Stimulated activated CD4-positive, alpha-beta T cell treated with anti-CD3 and anti-CD28 coated beads, Interleukin-4, amount 100 ng/mL, for 1 hour (primary cell): ENCODE results near the gene TCN2.
A peak's percentile ranks its signal among the peaks of the same experiment; 100 is the strongest.
"Not testable (repeated sequence)": the region's sequence is repeated elsewhere in the genome, so short reads cannot be mapped to it uniquely, and the experiment has no call there.

ENCODE experiments used
- DNase-seq: peaks from one replicate; pipeline ENCODE4 v3.0.0-alpha.2; 2020

The TCN2 gene

DNA sequence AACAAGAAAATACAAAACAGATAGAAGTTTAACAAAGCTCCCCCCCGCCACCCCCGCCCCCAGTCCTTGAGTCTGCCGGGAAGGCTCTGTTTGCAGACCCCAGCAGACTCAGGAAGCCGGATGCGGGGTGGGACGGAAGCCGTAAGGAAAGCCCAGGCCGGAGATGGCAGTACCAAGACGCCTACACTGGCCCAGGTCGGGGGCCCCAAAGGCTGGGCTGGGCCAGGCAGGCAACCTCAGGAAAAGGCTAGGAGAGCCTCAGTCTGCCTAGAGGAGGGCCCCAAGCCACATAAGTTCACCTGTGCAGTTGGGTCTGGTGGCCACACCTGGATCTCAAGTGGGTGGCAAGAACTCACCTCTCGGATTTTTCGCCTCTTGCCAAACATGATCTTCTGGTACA lies 28.5 kb upstream of the TCN2 start:
- no peak for DNase-seq

DNA sequence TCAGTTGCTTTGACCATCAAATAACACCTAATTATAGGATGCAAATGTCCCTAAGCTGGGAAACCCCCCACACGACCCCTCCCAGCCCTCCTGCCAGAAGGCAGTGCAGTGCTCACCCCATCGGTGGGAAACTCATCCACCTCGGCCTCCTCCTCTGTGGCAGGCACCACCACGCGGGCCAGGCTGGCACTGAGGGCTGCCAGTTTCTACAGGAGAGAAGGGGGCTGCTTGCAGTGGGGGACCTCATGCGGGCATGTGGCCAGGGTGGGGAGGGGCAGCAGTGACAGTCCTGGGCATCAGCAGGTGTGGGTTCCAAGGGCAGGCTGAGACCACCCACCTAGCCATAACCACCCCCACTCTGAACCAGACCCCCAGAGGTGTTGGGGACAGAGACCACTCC lies 26.1 kb upstream of the TCN2 start:
- no peak for DNase-seq

DNA sequence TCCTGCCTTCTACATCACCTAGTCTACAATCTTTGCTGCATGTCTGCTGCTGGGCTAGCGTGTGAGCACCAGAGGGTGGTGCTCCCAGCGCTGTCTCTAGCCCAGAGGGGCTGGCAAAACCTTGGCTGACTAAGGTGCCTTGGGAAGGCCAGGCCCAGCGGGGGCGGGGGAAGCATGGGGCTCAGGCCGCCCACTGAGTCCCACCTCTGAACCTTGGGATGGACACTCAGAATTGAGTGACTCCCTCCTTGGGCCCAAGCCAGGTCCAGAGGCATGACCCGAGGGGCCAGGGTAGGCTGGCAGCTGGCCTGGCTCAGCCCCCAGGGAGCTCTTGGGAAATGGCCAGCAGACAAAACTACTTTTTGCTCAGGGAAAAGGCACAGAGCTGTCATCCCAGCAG lies 24.9 kb upstream of the TCN2 start:
- DNase-seq: no peak

DNA sequence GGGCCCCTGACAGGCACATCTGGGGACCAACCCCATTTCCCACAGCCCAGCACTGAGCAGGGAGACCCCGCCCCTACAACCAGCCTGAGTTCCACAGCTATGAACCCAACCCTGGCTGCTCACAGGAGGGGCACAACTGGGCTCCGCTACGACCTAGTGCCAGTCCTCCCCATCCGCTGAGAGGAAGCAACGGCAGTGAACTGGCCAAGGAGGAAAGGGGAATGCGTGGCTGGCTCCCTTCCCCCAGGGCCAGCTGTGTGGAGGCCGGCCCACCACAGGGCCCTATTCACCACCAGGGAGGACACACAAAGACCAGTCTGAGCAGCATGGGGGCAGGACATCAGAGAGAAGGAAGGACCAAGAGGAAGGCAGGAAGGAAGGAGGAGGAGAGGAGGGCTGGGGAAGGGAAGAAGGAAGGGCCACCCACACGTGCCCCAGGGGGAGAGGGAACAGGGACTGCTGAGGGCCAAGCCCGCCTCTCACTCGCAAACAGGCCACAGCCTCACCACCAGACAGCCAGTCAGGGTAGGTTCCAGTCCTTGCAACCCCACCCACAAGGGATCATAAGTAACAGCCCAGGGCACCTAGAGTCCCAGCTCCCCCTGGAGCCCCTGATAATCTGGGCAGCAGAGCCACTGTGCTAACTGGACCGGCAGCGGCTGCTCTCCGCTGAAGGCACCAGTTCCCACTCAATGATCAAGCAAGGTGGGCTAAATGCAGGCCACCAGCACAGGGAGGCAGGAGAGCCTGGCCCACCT lies 24.0 kb upstream of the TCN2 start:
- no peak for DNase-seq

DNA sequence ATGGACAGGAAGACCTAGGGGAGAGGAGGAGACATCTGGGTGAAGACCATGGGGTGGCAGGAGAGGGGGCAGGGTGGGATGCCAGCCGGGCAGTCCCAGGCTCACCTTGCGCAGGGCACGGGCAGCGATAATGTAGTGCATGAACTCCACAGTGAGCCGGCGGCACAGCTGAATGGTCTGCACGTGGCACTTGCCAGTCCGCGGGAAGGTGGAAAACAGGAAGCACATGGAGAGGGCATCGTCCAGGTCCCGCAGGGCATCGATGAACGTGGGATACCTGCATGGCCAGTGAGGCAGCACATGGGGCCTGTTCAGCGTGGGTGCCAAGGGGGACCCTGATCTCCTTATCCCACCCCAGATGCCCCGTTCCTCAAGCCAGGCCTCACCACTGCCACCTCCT lies 22.5 kb upstream of the TCN2 start:
- DNase-seq: no peak

DNA sequence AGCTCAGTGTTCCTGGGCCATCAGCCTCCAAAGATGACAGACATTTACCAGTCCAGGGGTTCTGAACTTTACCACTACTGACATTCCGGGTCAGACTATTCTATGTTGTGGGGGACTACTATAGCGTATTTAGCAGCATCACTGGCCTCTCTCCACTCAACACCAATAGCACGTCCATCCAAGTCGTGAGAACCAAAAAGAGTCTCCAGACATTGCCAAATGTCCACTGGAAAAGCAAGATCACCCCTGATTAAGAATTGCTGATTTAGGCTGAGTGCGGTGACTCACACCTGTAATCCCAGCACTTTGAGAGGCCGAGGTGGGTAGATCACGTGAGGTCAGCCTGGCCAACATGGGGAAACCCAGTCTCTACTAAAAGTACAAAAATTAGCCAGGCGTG lies 20.6 kb upstream of the TCN2 start:
- no peak for DNase-seq

DNA sequence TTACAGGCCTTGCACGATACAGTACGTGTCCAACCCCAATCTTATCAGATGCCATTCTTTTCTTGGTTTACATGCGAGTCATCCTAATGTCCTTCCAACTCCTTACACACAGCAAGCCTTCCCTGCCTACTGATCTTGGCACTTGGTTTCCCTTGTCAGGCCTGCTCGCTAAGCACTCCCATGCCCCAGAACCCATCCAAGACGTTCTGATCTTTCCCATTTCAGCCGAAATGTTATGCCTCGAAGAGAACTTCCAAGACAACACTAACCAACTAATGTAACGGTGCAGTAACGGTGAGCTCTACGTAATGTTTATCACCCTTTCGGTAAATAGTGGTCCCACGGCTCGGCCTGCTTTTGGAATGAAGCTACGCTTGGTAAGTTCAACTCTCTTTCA lies 15.8 kb upstream of the TCN2 start:
- DNase-seq: no peak

DNA sequence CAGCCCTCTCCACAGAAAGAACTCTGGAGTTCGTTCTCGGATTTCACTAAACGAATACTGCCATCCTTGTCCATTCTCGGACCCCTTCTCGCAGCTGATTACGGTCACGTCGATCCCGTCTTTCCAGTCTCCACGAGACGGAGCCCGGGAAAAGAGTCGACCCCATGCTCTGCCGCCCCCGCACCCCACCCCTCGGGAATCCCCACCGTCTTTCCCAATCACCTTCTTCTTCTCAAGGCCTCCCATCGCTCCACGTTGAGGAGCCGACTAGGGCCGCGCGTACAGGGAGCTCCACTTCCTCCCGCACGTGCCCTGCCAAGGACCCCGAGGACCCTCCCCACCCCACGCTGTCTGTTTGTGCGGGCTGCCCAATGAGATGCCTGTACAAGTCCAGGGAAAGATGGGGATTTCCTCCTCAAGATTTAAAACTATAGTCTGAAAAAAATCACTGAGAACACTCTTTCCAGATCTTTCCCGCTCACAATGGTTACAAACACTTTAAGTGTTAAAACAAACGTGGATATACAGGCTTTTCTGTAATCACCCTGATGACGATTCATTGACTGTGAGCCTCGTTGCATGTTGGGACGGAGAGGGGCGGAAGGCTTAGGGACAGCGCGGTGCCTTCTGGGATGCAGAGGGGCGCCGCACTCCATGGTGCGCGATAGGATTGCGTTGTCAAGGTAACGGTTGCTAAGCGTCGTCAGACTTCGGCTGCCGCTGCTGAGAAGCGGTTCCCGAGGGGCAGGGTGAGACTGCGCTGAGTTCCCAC lies 15.2 kb upstream of the TCN2 start, which contains the start of gene PES1:
PES1 (minus strand) TSS at position 323 of the 772 bp plus-strand sequence; CDS start at position 246, 77 bp downstream.
- DNase-seq: peak; percentile 88

DNA sequence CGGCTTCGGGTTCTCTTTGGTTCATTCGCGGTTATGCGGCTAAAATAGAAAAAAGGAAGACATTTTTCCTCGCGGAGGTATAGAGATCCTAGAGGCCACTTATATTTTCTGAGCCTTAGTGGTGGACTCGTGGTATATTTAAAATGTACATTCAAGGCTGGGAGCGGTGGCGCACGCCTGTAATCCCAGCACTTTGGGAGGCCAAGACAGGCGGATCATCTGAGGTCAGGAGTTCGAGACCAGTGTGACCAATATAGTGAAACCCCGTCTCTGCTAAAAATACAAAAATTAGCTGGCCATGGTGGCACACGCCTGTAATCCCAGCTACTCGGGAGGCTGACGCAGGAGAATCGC lies 14.6 kb upstream of the TCN2 start:
- not testable (repeated sequence) for DNase-seq

DNA sequence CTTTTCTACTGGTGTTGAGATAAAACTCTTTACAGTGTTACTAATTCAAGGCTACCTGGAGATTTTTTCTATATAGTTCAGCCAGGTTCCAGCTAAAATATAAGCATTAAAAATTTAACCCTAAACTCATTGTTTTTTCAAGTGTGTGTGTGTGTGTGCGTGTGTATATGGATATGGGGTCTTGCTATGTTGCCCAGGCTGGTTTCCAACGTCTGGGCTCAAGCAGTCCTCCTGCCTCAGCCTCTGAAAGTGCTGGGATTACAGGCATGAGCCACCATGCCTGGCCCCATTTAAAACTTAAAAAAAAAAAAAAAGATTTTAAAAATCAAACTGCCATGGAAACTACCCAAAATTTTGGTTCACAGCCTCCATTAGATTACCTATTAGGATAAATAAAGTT lies 10.8 kb upstream of the TCN2 start:
- DNase-seq: no peak

DNA sequence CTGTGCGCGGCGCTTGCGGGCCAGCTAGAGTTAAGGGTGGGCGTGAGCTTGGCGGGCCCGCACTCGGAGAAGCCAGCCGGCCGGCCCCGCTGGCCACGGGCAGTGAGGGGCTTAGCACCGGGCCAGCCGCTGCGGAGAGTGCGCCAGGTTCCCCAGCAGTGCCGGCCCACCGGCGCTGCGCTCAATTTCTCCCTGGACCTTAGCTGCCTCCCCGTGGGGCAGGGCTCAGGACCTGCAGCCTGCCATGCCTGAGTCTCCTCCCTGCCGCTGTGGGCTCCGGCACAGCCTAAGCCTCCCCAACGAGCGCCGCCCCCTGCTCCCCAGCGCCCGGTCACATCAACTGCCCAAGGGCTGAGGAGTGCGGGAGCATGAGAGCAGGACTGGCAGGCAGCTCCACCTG lies 10.1 kb upstream of the TCN2 start:
- no peak for DNase-seq

DNA sequence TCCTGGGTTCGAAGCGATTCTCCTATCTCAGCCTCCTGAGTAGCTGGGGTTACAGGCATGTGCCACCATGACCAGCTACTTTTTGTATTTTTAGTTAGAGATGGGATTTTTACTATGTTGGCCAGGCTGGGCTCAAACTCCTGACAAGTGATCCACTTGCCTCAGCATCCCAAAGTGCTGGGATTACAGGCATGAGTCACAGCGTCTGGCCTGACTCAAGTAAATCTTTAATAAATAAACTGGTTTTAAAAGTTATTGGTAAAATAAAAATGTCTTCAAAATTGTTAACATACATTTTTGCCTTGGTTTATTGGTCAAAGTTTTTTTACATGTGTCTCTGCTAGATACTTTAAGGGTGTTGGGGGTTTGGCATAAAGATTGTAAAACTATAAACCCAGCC lies 8.0 kb upstream of the TCN2 start:
- no peak for DNase-seq

DNA sequence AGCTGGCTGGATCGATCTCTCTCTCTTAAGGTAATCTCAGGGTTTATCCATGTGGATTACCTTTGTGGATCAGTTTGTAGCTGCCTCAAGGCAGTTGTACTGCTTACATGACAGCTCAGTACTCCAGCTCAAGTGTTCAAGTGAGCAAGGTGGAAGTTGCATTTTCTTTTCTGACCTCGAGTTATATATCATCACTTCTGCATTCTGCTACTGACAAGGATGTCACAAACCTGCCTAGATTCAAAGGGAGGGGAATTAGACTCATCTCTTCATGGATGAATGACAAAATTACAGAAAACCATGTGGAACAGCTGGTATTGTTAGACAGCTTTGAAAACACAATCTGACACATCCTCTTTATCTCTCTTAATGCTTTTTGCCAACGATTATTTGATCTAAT lies 6.1 kb upstream of the TCN2 start:
- DNase-seq: no peak

DNA sequence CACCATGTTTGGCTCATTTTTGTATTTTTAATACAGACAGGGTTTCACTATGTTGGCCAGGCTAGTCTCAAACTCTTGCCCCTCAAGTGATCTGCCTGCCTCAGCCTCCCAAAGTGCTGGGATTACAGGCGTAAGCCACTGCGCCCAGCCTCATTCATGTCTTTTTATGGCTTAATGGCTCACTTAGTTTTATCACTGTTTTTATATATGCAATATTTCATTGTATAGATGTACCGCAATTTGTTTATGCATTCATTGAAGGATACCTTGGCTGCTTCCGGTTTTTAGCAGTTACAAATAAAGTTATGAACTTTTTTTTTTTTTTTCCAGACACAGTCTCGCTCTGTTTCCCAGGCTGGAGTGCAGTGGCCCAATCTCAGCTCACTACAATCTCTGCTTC lies 5.5 kb upstream of the TCN2 start:
- no peak for DNase-seq

DNA sequence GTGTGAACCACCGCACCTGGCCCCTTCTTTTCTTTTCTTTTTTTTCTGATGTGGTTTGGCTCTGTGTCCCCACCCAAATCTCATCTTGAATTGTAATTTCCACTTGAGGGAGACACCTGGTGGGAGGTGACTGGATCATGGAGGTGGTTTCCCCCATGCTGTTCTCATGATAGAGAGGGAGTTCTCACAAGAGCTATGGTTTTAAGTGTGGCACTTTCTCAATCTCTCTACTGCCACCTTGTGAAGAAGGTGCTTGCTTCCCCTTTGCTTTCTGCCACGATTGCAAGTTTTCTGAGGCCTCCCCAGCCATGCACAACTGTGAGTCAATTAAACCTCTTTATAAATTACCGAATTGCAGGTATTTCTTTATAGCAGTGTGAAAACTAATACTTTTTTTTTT lies 4.9 kb upstream of the TCN2 start:
- no peak for DNase-seq

DNA sequence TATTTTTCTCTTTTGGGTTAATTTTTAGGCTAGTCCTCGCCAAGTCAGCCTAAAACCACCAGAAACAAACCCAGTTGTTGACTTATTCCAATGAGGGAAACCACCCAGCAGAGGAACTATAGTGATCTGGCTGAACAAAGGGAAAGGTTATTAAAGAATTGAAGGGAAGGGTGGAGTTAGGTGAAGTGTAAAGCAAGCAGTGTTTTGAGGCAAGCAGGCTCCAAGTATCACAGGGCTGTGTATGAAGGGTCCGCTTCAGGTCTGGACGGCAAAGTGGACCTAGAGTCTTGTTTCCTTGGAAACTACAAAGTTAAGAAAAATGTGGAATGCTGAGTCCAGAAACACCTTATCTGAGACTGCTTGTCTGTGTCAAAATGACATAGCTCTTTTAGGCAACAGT lies 3.2 kb upstream of the TCN2 start:
- no peak for DNase-seq

DNA sequence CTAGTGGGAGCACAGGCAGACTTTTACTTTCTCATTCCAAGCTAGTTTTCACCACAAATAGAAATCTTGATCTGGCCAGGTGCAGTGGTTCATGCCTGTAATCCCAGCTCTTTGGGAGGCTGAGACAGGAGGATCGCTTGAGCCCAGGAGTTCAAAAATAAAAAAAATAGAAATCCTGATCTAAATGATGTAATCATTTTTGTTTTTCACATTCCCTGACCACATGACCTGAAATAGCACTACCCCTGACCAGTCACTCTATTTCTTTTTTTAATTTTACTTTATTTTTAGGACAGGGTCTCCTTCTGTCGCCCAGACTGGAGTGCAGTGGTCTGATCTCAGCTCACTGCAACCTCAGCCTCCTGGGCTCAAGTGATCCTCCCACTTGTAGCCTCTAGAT lies 2.3 kb upstream of the TCN2 start:
- DNase-seq: no peak

DNA sequence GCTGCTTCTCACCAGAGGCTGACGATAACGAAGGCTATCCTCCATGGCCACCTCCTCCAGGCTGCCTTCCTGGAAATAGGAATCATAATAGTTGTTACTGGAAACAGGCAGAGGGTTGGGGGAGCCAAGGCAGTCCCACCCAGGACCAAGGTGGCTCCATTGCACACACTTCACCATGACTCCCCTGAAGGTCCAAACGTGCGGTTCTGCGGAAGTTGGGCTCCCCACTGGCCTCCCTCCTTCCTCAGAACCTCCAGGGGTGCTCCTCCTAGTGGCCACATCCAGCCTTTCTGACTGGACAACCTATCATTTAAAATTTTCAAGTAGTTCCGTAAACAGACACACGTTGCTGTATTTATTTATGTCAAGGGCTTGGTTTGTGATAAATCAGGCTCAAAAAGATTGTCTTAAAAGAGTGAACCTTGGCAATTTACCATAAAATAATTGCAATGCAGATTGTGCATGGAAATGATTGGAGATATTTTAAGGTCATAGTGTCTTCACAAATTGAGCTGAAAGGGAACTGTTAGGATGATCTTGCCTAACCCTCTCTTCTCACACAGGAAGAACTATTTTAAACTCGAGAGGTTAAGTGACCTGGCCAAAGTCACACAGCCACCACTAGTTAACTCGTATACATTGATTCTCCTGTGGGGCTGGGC lies 1.4 kb upstream of the TCN2 start:
- DNase-seq: peak; percentile 45

DNA sequence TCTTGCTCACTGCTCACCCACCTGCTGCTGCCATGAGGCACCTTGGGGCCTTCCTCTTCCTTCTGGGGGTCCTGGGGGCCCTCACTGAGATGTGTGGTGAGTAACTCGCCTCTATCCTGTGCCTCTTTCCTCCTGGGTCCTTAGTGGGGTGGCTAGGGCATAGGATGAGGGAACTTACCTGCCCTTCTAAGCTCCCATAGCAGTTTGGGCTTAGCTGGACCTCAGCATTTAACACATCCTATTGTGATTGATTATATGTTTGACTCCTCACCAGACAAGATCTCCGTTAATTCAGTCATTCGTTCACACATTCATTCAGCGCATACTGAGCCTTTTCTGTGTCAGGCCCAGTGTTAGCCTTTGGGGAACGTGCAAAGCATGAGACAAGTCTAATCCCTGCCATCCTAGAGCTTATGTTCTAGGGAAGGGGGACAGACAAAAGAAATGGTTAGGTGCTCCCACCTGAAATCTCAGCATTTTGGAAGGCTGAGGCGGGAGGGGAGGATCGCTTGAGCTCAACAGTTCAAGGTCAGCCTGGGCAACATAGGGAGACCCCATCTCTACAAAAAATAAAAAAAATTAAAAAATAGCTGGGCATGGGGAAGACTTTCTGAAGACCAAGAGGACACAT lies 441 bp downstream of the TCN2 start:
- no peak for DNase-seq

DNA sequence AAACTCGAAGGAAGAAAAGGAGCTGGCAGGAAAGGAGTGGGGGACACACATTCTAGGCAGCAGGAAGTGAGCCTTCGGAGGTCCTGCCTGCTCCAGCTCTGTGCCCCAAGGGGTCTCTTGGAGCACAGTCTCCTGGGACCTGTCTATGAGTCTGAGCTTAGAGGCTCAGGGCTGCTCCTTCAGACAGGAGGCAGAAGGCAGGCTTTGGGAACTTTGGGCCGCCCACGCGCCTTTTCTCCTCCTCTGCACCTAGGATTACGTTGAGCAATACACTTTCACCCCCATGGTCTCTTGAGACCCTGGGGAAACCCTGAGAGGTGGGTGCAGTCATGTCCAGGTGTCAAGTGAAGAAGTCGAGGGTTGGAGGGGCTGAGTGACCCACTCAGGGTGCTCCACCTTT lies 965 bp downstream of the TCN2 start:
- DNase-seq: no peak

DNA sequence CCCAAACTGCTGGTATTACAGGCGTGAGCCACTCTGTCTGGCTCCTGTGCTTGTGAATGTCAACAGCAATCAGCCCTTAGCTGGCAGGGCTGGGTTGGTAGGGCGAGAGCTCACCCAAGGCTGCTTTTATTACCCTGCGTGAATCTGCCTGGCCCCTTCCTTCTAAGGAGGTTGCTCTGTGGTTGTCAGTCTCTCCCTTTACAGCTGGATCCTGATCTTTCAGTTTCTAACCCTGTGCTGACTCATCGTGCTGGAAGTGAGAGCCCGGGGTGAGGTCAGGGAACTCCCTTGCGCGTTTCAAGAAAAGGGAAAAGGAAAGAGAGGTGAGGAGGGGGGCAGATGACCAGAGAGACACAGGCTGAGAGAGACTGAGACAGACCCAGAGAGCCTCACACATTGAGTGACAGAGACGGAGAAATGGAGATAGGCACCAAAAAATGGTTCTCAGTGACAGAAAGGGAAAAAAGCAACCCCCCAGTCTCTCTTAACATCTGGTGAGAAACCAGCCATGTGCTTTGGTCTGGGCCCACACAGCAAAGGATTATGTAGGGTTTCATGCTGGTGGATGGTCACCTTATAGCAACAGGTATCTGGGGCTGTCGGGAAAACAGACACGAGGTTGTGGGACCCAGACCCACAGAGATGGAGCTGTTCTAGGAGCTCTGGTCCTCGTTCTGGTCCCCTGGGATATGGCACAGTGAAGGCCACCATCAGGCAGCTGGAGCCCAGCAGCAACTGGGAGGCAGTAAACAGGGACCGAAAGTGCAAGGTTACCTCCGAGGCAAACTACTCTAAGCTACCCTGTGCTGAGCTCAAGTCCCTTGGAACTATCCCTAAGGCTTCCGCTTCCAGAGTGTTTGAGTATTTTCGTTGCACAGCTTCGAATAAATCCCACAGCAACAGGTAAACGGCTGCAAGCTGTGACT lies 2.5 kb downstream of the TCN2 start:
- no peak for DNase-seq

DNA sequence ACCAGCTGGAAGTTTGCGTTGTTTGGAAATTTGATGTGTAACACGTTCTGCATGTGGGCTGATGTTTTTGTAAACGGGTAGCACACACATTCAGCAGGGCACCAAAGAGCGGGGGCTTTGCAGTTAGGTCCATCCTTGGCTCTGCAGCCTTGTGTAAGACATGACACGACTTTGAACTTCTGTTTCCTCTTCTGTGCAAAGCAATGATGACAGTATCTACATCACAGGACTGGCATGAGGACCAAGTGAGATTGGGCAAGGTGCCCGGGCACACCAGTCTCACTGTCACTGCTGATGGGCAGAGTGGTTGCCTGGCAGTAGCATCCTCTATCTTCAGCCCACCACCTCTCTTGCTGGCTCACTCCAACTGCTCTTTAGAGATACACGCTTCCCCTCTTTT lies 3.3 kb downstream of the TCN2 start:
- no peak for DNase-seq

DNA sequence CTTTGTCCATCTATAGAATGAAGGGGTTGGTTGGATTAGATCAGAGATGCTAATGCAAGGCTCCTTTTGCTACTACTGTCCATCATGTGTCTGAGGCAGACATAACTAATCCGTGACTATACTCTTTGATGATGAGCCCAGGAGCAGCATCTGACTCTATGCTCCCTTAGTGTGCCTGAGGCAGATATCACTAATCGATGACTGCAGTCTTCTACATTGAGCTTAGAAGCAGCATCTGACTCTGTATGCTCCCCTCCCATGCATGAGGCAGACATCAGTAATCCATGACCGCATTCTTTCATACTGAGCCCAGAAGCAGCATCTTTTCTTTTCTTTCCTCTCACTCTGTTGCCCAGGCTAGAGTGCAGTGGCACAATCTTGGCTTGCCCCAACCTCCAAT lies 4.2 kb downstream of the TCN2 start:
- DNase-seq: no peak
